Measurements from ENCODE around the gene TNK2. TPM values are rescaled to one million over a fixed set of nuclear protein-coding genes. Genes with fewer than 3 reads are reported as not detected.

Gene TNK2
- total and polyA plus RNA-seq, 2 of the 13 experiments (the other 11 are each of a cell fraction or from before 2014, with no cell fraction given) = 4.6 to 5.8 TPM

GRCh38 chr3:195856410-195857084 lies 51.8 kb downstream of the TNK2 start:
- peak overlapping the region; percentile 51 for H3K4me2 ChIP-seq (ENCODE audit: low read depth, low read length)
- DNase-seq (ENCODE audit: low spot score) (no peak), FAIRE-seq (no peak), ATAC-seq (peak; percentile 54)
- no TSS peak for BruUV-seq (replicated peaks)
- no peaks in the 10 kb centered on the region for H4K20me1 ChIP-seq (ENCODE audit: insufficient read depth, low read length)
- no peak overlapping the region for H3K9ac ChIP-seq (ENCODE audit: insufficient read depth, low read depth, low read length)
- intact Hi-C loops (cut with micrococcal nuclease; ENCODE audit: unreplicated experiment) = no loop called here
- H2AFZ ChIP-seq (ENCODE audit: low read length) = no peak overlapping the region
- no peak overlapping the region for H3K4me3 ChIP-seq (replicated peaks in 1 of 3; ENCODE audit: insufficient read depth in 1 of 3, low read depth in 2 of 3, low read length in 3 of 3)
- in situ Hi-C loops (cut with HindIII; ENCODE audit: extremely low pct_ligation_motif_present, low pct_unique_long_range_greater_than_20kb) = loop anchor here (5.0 to 10.0 kb wide), 2 partner anchors 36 to 58 kb away; no protein-coding TSS in a partner anchor
- H3K79me2 ChIP-seq (ENCODE audit: insufficient read depth, low read length) = no peaks in the 10 kb centered on the region
- CTCF ChIA-PET (ENCODE audit: low intra/inter-chr PET ratio, low total read pairs) = no interaction called here
- 16% methylated on average over 14 of the region's 15 CpGs for WGBS (ENCODE audit: low lambda C conversion rate)
- H3K4me1 ChIP-seq (ENCODE audit: insufficient read depth, low read length) = peaks cover 18% of the 10 kb centered on the region
- no peaks in the 10 kb centered on the region for H3K36me3 ChIP-seq (replicated peaks in 1 of 2; ENCODE audit: control insufficient read depth in 1 of 2, insufficient read depth in 2 of 2, low read length in 2 of 2)
- POLR2A ChIA-PET = no interaction called here
- TF ChIP-seq MYC (CRISPR knock-in tag; IDR thresholded peaks at IDR 0.05; ENCODE audit: borderline replicate concordance) = no peak
- no peak for TF ChIP-seq BATF2 (CRISPR knock-in tag; IDR thresholded peaks at IDR 0.05)
- TF ChIP-seq ZNF687 (CRISPR knock-in tag; IDR thresholded peaks at IDR 0.05) = peak; percentile 16; the same call in 1 of the 2 replicates
- no peak for TF ChIP-seq DBP (CRISPR knock-in tag; IDR thresholded peaks at IDR 0.05; ENCODE audit: not compliant biosample characterization)
- no peak for TF ChIP-seq RFX1 (IDR thresholded peaks at IDR 0.05)
- no peak for TF ChIP-seq SSRP1 (CRISPR knock-in tag; IDR thresholded peaks at IDR 0.05)
- H3K27ac ChIP-seq (ENCODE audit: extremely low read length, insufficient read depth, low read length) = no peak overlapping the region
- peaks cover 2 to 48% of the 10 kb centered on the region in 2 experiments for H3K27me3 ChIP-seq (ENCODE audit: control insufficient read depth in 1 of 2, insufficient read depth in 2 of 2, low read length in 2 of 2)
- H3K9me3 ChIP-seq (ENCODE audit: low read length) = no peaks in the 10 kb centered on the region
